ENCODE data around the gene TMEM31. TPM values are rescaled to one million over a fixed set of nuclear protein-coding genes. Genes with fewer than 3 reads are reported as not detected.

The TMEM31 gene, protein sequence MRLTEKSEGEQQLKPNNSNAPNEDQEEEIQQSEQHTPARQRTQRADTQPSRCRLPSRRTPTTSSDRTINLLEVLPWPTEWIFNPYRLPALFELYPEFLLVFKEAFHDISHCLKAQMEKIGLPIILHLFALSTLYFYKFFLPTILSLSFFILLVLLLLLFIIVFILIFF
- not detected in 2 replicates for total RNA-seq (2012; rRNA removed)

- no peaks in the 10 kb centered on the region for H3K9me3 ChIP-seq (replicated peaks; ENCODE audit: low read length)
- H3K9ac ChIP-seq (ENCODE audit: low read depth, low read length): no peak within 1 kb of the TSS
- no peak within 1 kb of the TSS for H3K4me3 ChIP-seq (ENCODE audit: low read length)
- H3K4me2 ChIP-seq (ENCODE audit: low read length): no peak within 1 kb of the TSS
- H3K27me3 ChIP-seq (ENCODE audit: control insufficient read depth, insufficient read depth, low read length): peaks cover 5% of the 10 kb centered on the region
- H3K36me3 ChIP-seq (ENCODE audit: insufficient read depth, low read length): no peaks in the 10 kb centered on the region
- no peaks in the 10 kb centered on the region for H3K4me1 ChIP-seq (ENCODE audit: control insufficient read depth, insufficient read depth, low read length)
Measured at GRCh38 chrX:103710609-103711008, at the start of gene TMEM31. Gene TMEM31 (plus strand): TSS chrX:103710909. CDS start chrX:103712259, 1,350 bp downstream.

GRCh38 chrX:103663981-103664762, 46.5 kb upstream of the TMEM31 start:
- Histone ChIP-seq H3K27me3 (ENCODE audit: control insufficient read depth, insufficient read depth, low read length) (peaks cover 3% of the 10 kb centered on the region), H3K9ac (ENCODE audit: low read depth, low read length) (no peak overlapping the region), H3K4me3 (ENCODE audit: low read length) (no peak overlapping the region), H3K4me1 (ENCODE audit: control insufficient read depth, insufficient read depth, low read length) (no peaks in the 10 kb centered on the region), H3K4me2 (ENCODE audit: low read length) (no peak overlapping the region), H3K9me3 (replicated peaks; ENCODE audit: low read length) (no peaks in the 10 kb centered on the region), H3K36me3 (ENCODE audit: insufficient read depth, low read length) (no peaks in the 10 kb centered on the region)

- Histone ChIP-seq H3K9ac (ENCODE audit: low read depth, low read length) (no peak overlapping the region), H3K27me3 (ENCODE audit: control insufficient read depth, insufficient read depth, low read length) (peaks cover 3% of the 10 kb centered on the region), H3K36me3 (ENCODE audit: insufficient read depth, low read length) (no peaks in the 10 kb centered on the region), H3K4me3 (ENCODE audit: low read length) (no peak overlapping the region), H3K4me2 (ENCODE audit: low read length) (no peak overlapping the region), H3K4me1 (ENCODE audit: control insufficient read depth, insufficient read depth, low read length) (no peaks in the 10 kb centered on the region), H3K9me3 (replicated peaks; ENCODE audit: low read length) (no peaks in the 10 kb centered on the region)
Measured at GRCh38 chrX:103666202-103667107, 44.3 kb upstream of the TMEM31 start.

- Histone ChIP-seq H3K4me2 (ENCODE audit: low read length) (no peak overlapping the region), H3K9me3 (replicated peaks; ENCODE audit: low read length) (no peaks in the 10 kb centered on the region), H3K4me1 (ENCODE audit: control insufficient read depth, insufficient read depth, low read length) (no peaks in the 10 kb centered on the region), H3K4me3 (ENCODE audit: low read length) (no peak overlapping the region), H3K27me3 (ENCODE audit: control insufficient read depth, insufficient read depth, low read length) (peaks cover 3% of the 10 kb centered on the region), H3K9ac (ENCODE audit: low read depth, low read length) (no peak overlapping the region), H3K36me3 (ENCODE audit: insufficient read depth, low read length) (no peaks in the 10 kb centered on the region)
Measured at GRCh38 chrX:103669745-103670144, 41.0 kb upstream of the TMEM31 start.

DNA sequence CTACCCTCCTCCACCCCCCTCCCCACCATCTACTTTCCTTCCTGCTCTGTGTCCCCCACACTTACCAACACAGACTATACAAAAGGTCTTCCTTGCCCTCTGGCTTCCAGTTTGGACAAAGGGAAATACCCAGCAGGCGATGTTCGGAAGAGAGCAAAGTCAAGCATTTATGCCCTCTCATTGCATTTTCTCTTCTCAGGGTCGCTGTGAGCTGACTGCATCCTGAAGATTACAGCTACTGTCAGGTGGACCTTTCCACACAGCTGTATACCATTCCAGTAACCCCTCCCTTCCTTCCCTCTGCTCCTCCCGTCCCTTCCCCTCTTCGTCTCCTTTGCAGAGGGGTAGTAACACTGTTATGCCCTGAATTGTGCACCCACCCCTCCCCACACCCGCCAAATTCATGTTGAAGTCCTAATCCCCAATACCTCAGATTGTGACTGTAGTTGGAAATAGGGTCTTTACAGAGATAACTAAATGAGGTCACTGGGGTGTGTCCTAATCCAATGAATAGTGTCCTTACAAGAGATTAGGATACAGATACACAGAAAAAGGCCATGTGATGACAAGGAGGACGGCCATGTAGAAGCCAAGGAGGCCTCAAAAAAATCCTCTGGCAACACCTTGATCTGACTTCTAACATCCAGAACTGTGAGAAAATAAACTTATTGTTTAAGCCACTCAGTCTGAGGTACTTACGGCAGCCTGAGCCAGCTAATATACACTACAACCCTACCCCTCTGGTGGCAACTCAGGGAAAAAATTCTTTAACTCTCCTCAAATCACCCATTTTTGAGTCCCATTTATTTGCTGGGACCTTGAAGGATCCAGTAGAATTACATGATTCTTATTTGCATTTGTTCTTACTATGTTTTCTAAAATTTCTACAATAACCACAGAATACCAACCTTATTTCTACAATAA, 35.9 kb upstream of the TMEM31 start:
- Histone ChIP-seq H3K4me3 (ENCODE audit: low read length) (no peak overlapping the region), H3K9me3 (replicated peaks; ENCODE audit: low read length) (no peaks in the 10 kb centered on the region), H3K9ac (ENCODE audit: low read depth, low read length) (no peak overlapping the region), H3K36me3 (ENCODE audit: insufficient read depth, low read length) (peaks cover 34% of the 10 kb centered on the region), H3K27me3 (ENCODE audit: control insufficient read depth, insufficient read depth, low read length) (no peaks in the 10 kb centered on the region), H3K4me1 (ENCODE audit: control insufficient read depth, insufficient read depth, low read length) (peaks cover 6% of the 10 kb centered on the region), H3K4me2 (ENCODE audit: low read length) (no peak overlapping the region)

GRCh38 chrX:103678199-103678993, 32.3 kb upstream of the TMEM31 start:
- Histone ChIP-seq H3K27me3 (ENCODE audit: control insufficient read depth, insufficient read depth, low read length) (no peaks in the 10 kb centered on the region), H3K9me3 (replicated peaks; ENCODE audit: low read length) (no peaks in the 10 kb centered on the region), H3K9ac (ENCODE audit: low read depth, low read length) (peak overlapping the region; percentile 3), H3K4me2 (ENCODE audit: low read length) (no peak overlapping the region), H3K36me3 (ENCODE audit: insufficient read depth, low read length) (peaks cover 60% of the 10 kb centered on the region), H3K4me3 (ENCODE audit: low read length) (no peak overlapping the region), H3K4me1 (ENCODE audit: control insufficient read depth, insufficient read depth, low read length) (peaks cover 17% of the 10 kb centered on the region)

GRCh38 chrX:103681443-103681842, 29.3 kb upstream of the TMEM31 start:
- Histone ChIP-seq H3K9me3 (replicated peaks; ENCODE audit: low read length) (no peaks in the 10 kb centered on the region), H3K27me3 (ENCODE audit: control insufficient read depth, insufficient read depth, low read length) (peaks cover 3% of the 10 kb centered on the region), H3K4me2 (ENCODE audit: low read length) (no peak overlapping the region), H3K36me3 (ENCODE audit: insufficient read depth, low read length) (peaks cover 66% of the 10 kb centered on the region), H3K4me3 (ENCODE audit: low read length) (no peak overlapping the region), H3K4me1 (ENCODE audit: control insufficient read depth, insufficient read depth, low read length) (peaks cover 22% of the 10 kb centered on the region), H3K9ac (ENCODE audit: low read depth, low read length) (no peak overlapping the region)

DNA sequence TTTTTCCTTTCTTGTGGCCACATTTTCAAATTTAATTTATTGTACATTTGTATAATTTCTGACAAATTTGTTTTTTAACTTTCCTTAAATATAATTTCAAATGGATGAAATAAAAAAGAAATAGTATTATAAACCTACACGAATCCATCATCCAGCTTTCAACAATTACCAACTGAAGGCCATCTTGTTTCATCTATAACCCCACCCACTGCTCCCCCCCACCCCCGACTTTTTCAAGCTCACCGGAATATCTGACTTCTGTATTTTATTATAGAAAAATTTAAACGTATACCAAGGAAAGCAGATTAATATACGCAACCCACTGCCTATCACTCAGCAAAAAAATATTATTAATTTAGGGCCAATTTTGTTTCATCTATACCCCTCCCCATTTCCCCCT, 25.3 kb upstream of the TMEM31 start:
- H3K9ac ChIP-seq (ENCODE audit: low read depth, low read length): peak overlapping the region; percentile 98
- H3K36me3 ChIP-seq (ENCODE audit: insufficient read depth, low read length): peaks cover 37% of the 10 kb centered on the region
- peaks cover 3% of the 10 kb centered on the region for H3K27me3 ChIP-seq (ENCODE audit: control insufficient read depth, insufficient read depth, low read length)
- peak overlapping the region; percentile 78 for H3K4me3 ChIP-seq (ENCODE audit: low read length)
- H3K4me2 ChIP-seq (ENCODE audit: low read length): peak overlapping the region; percentile 83
- H3K4me1 ChIP-seq (ENCODE audit: control insufficient read depth, insufficient read depth, low read length): peaks cover 18% of the 10 kb centered on the region
- no peaks in the 10 kb centered on the region for H3K9me3 ChIP-seq (replicated peaks; ENCODE audit: low read length)

DNA sequence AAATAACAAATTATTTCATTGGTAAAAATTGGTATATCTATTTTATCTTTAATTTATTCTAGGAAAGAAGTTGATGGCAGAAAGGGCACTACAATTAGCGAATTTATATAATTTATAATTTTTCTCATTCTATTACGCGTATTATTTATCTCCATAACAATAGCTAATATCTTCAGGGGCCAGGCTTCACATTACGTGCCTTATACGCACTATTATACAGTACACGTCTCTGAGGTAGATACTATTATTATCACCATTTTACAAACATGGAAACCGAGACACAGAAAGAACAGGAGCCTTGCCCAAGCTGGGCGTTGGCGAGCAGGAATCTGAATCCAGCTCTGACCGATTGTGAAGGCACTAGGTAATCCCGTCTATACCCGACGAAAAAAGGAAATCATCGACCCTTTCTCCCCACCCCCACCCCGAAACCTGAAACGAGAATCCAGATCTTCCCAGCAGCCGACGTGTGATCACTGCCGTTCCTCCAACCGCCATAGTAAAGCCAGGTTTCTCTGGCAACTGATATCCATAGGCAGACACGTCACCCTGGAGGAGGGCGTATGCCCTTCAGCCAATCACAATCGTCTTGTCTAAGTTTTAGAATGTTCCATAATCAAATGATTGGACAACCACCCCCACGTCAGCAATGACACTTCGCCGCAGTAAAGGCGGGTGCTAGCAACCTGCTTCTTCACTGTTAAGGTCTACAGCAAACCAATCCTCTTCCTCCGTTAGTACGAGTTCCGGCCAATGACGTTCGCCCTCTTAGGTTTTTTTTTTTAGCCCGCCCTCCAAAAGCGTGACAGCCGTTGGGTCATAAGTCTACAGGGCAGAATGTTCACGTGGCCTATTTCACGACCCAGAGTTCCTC, 24.3 kb upstream of the TMEM31 start, which contains the start of gene MORF4L2:
Gene MORF4L2 (minus strand): TSS at position 501 of the 874 bp plus-strand sequence. CDS start 9,672 bp downstream, outside the sequence.
- Histone ChIP-seq H3K4me3 (ENCODE audit: low read length) (peak within 1 kb of the TSS; percentile 83), H3K9ac (ENCODE audit: low read depth, low read length) (peak within 1 kb of the TSS; percentile 98), H3K4me1 (ENCODE audit: control insufficient read depth, insufficient read depth, low read length) (peaks cover 17% of the 10 kb centered on the region), H3K27me3 (ENCODE audit: control insufficient read depth, insufficient read depth, low read length) (peaks cover 3% of the 10 kb centered on the region), H3K9me3 (replicated peaks; ENCODE audit: low read length) (no peaks in the 10 kb centered on the region), H3K36me3 (ENCODE audit: insufficient read depth, low read length) (peaks cover 29% of the 10 kb centered on the region), H3K4me2 (ENCODE audit: low read length) (peak within 1 kb of the TSS; percentile 85)

Data from skeletal muscle satellite cell (primary cell).